HepG2 (cell line): Measurements from ENCODE around the gene WASHC4. TPM values are rescaled to one million over a fixed set of nuclear protein-coding genes. Genes with fewer than 3 reads are reported as not detected.

Source experiments
- ATAC-seq: fragments of 200-7000 bp; cut with Tn5 transposase; 3 replicates; pipeline ENCODE4 v1.9.1; 2020; ENCODE audit warnings: mild to moderate bottlenecking, moderate library complexity
- BruUV-seq: library from RNA; stranded (reverse); fragments of 400-500 nt; replicated peaks from 2 replicates; lab custom pipeline; 2021; lab: Mats Ljungman, UMichigan
- CTCF ChIA-PET: fragments of 300-600 bp; formaldehyde crosslinking; extraction: SDS; loops from one replicate; lab custom pipeline; 2021; ENCODE audit warnings: low total read pairs, inconsistent platforms, low intra/inter-chr PET ratio; lab: Yijun Ruan, JAX
- POLR2A ChIA-PET: fragments of 350-600 bp; sonication (Branson Sonifier 250); formaldehyde crosslinking; loops from one replicate; lab custom pipeline; 2020; ENCODE audit warnings: antibody characterized with exemption, inconsistent platforms; lab: Yijun Ruan, JAX
- DNase-seq: peaks from one replicate; pipeline ENCODE4 v3.0.0-alpha.2; 2015; ENCODE audit warnings: low spot score
- FAIRE-seq: peaks from 3 replicates; lab custom pipeline; 2011; peaks lifted over from hg19 to GRCh38; lab: Jason Lieb, UNC
- H2AFZ ChIP-seq: one replicate; pipeline ENCODE4 v1.6.1; 2011; ENCODE audit warnings: low read length, inconsistent platforms
- H3K27ac ChIP-seq: fragments of 300-600 bp; 3 replicates; pipeline ENCODE4 v1.8.0; 2011; ENCODE audit warnings: mixed run types, mild to moderate bottlenecking, mixed read lengths, low read length, inconsistent platforms; ENCODE audit not compliant: insufficient read depth; ENCODE audit errors: extremely low read length
- H3K27me3 ChIP-seq, 2 experiments: fragments of 200-600 bp in 1 of 2; 2 replicates in 1 of 2; 3 replicates in 1 of 2; pipeline versions ENCODE4 v1.6.0 to v1.8.0; 2011; ENCODE audit warnings: low read length in 2 of 2, mild to moderate bottlenecking in 2 of 2, moderate library complexity in 2 of 2, inconsistent platforms in 1 of 2; ENCODE audit not compliant: insufficient read depth in 2 of 2, control insufficient read depth in 1 of 2
- H3K36me3 ChIP-seq, 2 experiments: fragments of 200-600 bp in 1 of 2; replicated peaks in 1 of 2; 2 replicates in 1 of 2; 3 replicates in 1 of 2; pipeline versions ENCODE4 v1.5.1 to v1.8.0; 2011; ENCODE audit warnings: low read length in 2 of 2, inconsistent platforms in 1 of 2; ENCODE audit not compliant: insufficient read depth in 2 of 2, control insufficient read depth in 1 of 2
- H3K4me1 ChIP-seq: 2 replicates; pipeline ENCODE4 v1.5.1; 2012; ENCODE audit warnings: low read length, inconsistent platforms; ENCODE audit not compliant: insufficient read depth
- H3K4me2 ChIP-seq: 2 replicates; pipeline ENCODE4 v1.6.0; 2011; ENCODE audit warnings: low read depth, low read length, inconsistent platforms
- H3K4me3 ChIP-seq, 3 experiments: fragments of 200-600 bp in 1 of 3; sonication (generic), shearing (Covaris generic) in 1 of 3; replicated peaks in 1 of 3; 2 replicates each; pipeline ENCODE4 v1.5.1; 2011 to 2016; ENCODE audit warnings: low read length in 3 of 3, inconsistent platforms in 2 of 3, low read depth in 2 of 3, mild to moderate bottlenecking in 2 of 3, control low read depth in 1 of 3, mixed read lengths in 1 of 3; ENCODE audit not compliant: insufficient read depth in 1 of 3
- H3K79me2 ChIP-seq: one replicate; pipeline ENCODE4 v1.6.1; 2011; ENCODE audit warnings: low read length, inconsistent platforms; ENCODE audit not compliant: insufficient read depth
- H3K9ac ChIP-seq: 2 replicates; pipeline ENCODE4 v1.6.0; 2011; ENCODE audit warnings: mild to moderate bottlenecking, low read depth, low read length, inconsistent platforms; ENCODE audit not compliant: insufficient read depth
- H3K9me3 ChIP-seq: 2 replicates; pipeline ENCODE4 v1.5.1; 2012; ENCODE audit warnings: mild to moderate bottlenecking, low read length
- H4K20me1 ChIP-seq: 2 replicates; pipeline ENCODE4 v1.6.0; 2011; ENCODE audit warnings: inconsistent platforms, mild to moderate bottlenecking, low read length, moderate library complexity; ENCODE audit not compliant: insufficient read depth
- CENPX ChIP-seq: sonication (generic); formaldehyde crosslinking; IDR thresholded peaks from 2 replicates; pipeline ENCODE4 v1.9.0; 2021; ENCODE audit warnings: mild to moderate bottlenecking, missing genetic modification reagents, moderate library complexity
- ELF4 ChIP-seq: sonication (generic); formaldehyde crosslinking; IDR thresholded peaks from 2 replicates; pipeline ENCODE4 v1.5.0; 2020; ENCODE audit warnings: missing genetic modification reagents, mild to moderate bottlenecking, moderate library complexity, borderline replicate concordance
- ELK4 ChIP-seq: sonication (generic); formaldehyde crosslinking; IDR thresholded peaks from 2 replicates; pipeline ENCODE4 v1.9.0; 2021; ENCODE audit warnings: missing genetic modification reagents, borderline replicate concordance
- MYNN ChIP-seq: sonication (generic); formaldehyde crosslinking; IDR thresholded peaks from 2 replicates; pipeline ENCODE4 v1.4.0; 2020; ENCODE audit warnings: mild to moderate bottlenecking, low read depth, missing genetic modification reagents
- PRMT3 ChIP-seq: sonication (generic); formaldehyde crosslinking; IDR thresholded peaks from 2 replicates; pipeline ENCODE4 v1.8.1; 2022; ENCODE audit warnings: low read depth, mild to moderate bottlenecking, moderate library complexity, missing genetic modification reagents, borderline replicate concordance
- PTBP1 ChIP-seq: fragments of 200-400 bp; formaldehyde crosslinking; IDR thresholded peaks from 2 replicates; pipeline ENCODE4 v1.6.1; 2018; ENCODE audit warnings: low read length, low read depth; ENCODE audit not compliant: poor library complexity, severe bottlenecking
- RFX1 ChIP-seq: fragments of 450-650 bp; IDR thresholded peaks from 2 replicates; pipeline ENCODE4 v1.6.1; 2017
- STAT6 ChIP-seq: sonication (generic); formaldehyde crosslinking; IDR thresholded peaks from 2 replicates; pipeline ENCODE4 v1.4.0; 2020; ENCODE audit warnings: missing genetic modification reagents, mild to moderate bottlenecking, borderline replicate concordance
- TCF7 ChIP-seq: sonication (generic); IDR thresholded peaks from 2 replicates; pipeline ENCODE4 v1.6.1; 2016; ENCODE audit warnings: antibody characterized with exemption, low read depth
- UBTF ChIP-seq: sonication (generic); formaldehyde crosslinking; IDR thresholded peaks from 2 replicates; pipeline ENCODE4 v1.4.0; 2020; ENCODE audit warnings: mild to moderate bottlenecking, missing genetic modification reagents
- ZNF124 ChIP-seq: sonication (generic); formaldehyde crosslinking; IDR thresholded peaks from 2 replicates; pipeline ENCODE4 v1.4.0; 2020; ENCODE audit warnings: missing genetic modification reagents
- ZNF230 ChIP-seq: sonication (generic); formaldehyde crosslinking; IDR thresholded peaks from 2 replicates; pipeline ENCODE4 v1.4.0; 2020; ENCODE audit warnings: mild to moderate bottlenecking, missing genetic modification reagents
- ZNF331 ChIP-seq: sonication (generic); formaldehyde crosslinking; IDR thresholded peaks from 2 replicates; pipeline ENCODE4 v1.4.0; 2020; ENCODE audit warnings: missing genetic modification reagents
- ZNF605 ChIP-seq: sonication (generic); formaldehyde crosslinking; IDR thresholded peaks from 2 replicates; pipeline ENCODE4 v1.8.0; 2022; ENCODE audit warnings: mild to moderate bottlenecking, missing genetic modification reagents
- ZNF687 ChIP-seq: sonication (generic); formaldehyde crosslinking; IDR thresholded peaks from 2 replicates; pipeline ENCODE4 v1.5.1; 2020; ENCODE audit warnings: mild to moderate bottlenecking, missing genetic modification reagents, moderate library complexity
- ZNF713 ChIP-seq: sonication (generic); formaldehyde crosslinking; IDR thresholded peaks from 2 replicates; pipeline ENCODE4 v1.4.0; 2020; ENCODE audit warnings: mild to moderate bottlenecking, missing genetic modification reagents
- WGBS: methylation state at CpG from one replicate; pipeline ENCODE4 v1.1.6; 2017; ENCODE audit warnings: low lambda C conversion rate; 5-methylcytosine and 5-hydroxymethylcytosine counted together
- in situ Hi-C: cut with HindIII; loops from 2 replicates; pipeline ENCODE4 v1.10.0; 2017; ENCODE audit warnings: low pct_unique_long_range_greater_than_20kb; ENCODE audit not compliant: extremely low pct_ligation_motif_present
- intact Hi-C: fragments of 100-400 bp; cut with micrococcal nuclease; formaldehyde crosslinking; loops from one replicate; pipeline ENCODE4 v1.10.0; 2022; ENCODE audit not compliant: unreplicated experiment
- polyA plus RNA-seq, 8 experiments: library from polyadenylated mRNA; depleted of rRNA in 3 of 8; stranded (reverse) in 7 of 8; unstranded in 1 of 8; fragments of >200 nt; fragmentation: Illumina TruSeq in 4 of 8; extraction: Trizol in 4 of 8; gene quantifications; 2 replicates each; pipeline versions ENCODE4 v1.2.1 to v1.2.3, GENCODE V29; 2011 to 2016; ENCODE audit warnings: low read depth in 4 of 8, missing spikeins in 1 of 8, mixed read lengths in 1 of 8; ENCODE audit not compliant: insufficient read depth in 1 of 8
- total RNA-seq, 5 experiments: library from RNA; depleted of rRNA; stranded (reverse); fragments of >200 nt; fragmentation: Illumina TruSeq; extraction: Trizol; gene quantifications; 2 replicates each; pipeline ENCODE4 v1.2.3, GENCODE V29; 2016; ENCODE audit warnings: low read depth in 1 of 5

WASHC4 gene
- total and polyA plus RNA-seq, 2 of the 13 experiments (the other 11 are each of a cell fraction or from before 2014, with no cell fraction given) = 21.0 to 36.3 TPM

GRCh38 chr12:105158876-105159275, 51.3 kb downstream of the WASHC4 start:
- in situ Hi-C loops = no loop called here
- Histone ChIP-seq H3K4me3 (no peak overlapping the region), H3K27ac (no peak overlapping the region), H3K27me3 (no peaks in the 10 kb centered on the region), H3K79me2 (no peaks in the 10 kb centered on the region), H3K4me1 (no peaks in the 10 kb centered on the region), H4K20me1 (no peaks in the 10 kb centered on the region), H3K36me3 (peaks cover 2 to 30% of the 10 kb centered on the region in 2 experiments; a peak in 3 of 5 replicates), H3K9me3 (no peaks in the 10 kb centered on the region), H2AFZ (no peak overlapping the region), H3K4me2 (no peak overlapping the region), H3K9ac (no peak overlapping the region)
- FAIRE-seq = no peak
- WGBS = 95% methylated on average over 2 of the region's 2 CpGs
- ATAC-seq = no peak
- intact Hi-C loops = no loop called here
- TF ChIP-seq MYNN (CRISPR knock-in tag) (no peak), TCF7 (no peak), ZNF687 (CRISPR knock-in tag) (no peak), CENPX (CRISPR knock-in tag) (no peak), PTBP1 (no peak), ELK4 (CRISPR knock-in tag) (no peak), PRMT3 (CRISPR knock-in tag) (no peak), ZNF124 (no peak), ZNF713 (CRISPR knock-in tag) (no peak), ZNF230 (CRISPR knock-in tag) (no peak), STAT6 (no peak), RFX1 (no peak), ZNF331 (CRISPR knock-in tag) (no peak), UBTF (no peak), ZNF605 (no peak), ELF4 (no peak)
- POLR2A ChIA-PET = no interaction called here
- CTCF ChIA-PET = no interaction called here
- BruUV-seq = no TSS peak
- DNase-seq = no peak
